WTC11 (cell line): Measurements from ENCODE around the gene APRT. TPM values are rescaled to one million over a fixed set of nuclear protein-coding genes. Genes with fewer than 3 reads are reported as not detected.

Experiments used
- ATAC-seq: fragments of 200-7000 bp; cut with Tn5 transposase; 2 replicates; pipeline ENCODE4 v1.10.0; 2021; ENCODE audit warnings: mild to moderate bottlenecking, moderate library complexity
- CTCF ChIA-PET: fragments of 300-600 bp; sonication (Branson Sonifier 250); formaldehyde crosslinking; loops from one replicate; lab custom pipeline; 2021; ENCODE audit warnings: antibody characterized with exemption; lab: Charles Lee
- POLR2A ChIA-PET: fragments of 350-600 bp; sonication (Branson Sonifier 250); formaldehyde crosslinking; loops from one replicate; lab custom pipeline; 2021; ENCODE audit warnings: antibody characterized with exemption; lab: Charles Lee
- DNase-seq: peaks from one replicate; pipeline ENCODE4 v3.0.0; 2021; ENCODE audit warnings: low spot score
- H3K27ac Mint-ChIP-seq: 2 replicates; pipeline ENCODE4 v1.8.0; 2021; ENCODE audit warnings: mixed read lengths
- H3K27me3 Mint-ChIP-seq: 2 replicates; pipeline ENCODE4 v1.8.0; 2021; ENCODE audit warnings: low read depth, mild to moderate bottlenecking, moderate library complexity, mixed read lengths
- H3K36me3 Mint-ChIP-seq: 2 replicates; pipeline ENCODE4 v1.8.0; 2021; ENCODE audit warnings: mixed read lengths
- H3K4me1 Mint-ChIP-seq: 2 replicates; pipeline ENCODE4 v1.8.0; 2022; ENCODE audit warnings: mixed read lengths
- H3K4me3 Mint-ChIP-seq: 2 replicates; pipeline ENCODE4 v1.8.0; 2021; ENCODE audit warnings: mild to moderate bottlenecking, moderate library complexity, mixed read lengths
- H3K9me3 Mint-ChIP-seq: 2 replicates; pipeline ENCODE4 v1.8.0; 2021; ENCODE audit warnings: mixed read lengths
- ELF4 ChIP-seq: sonication (generic); formaldehyde crosslinking; IDR thresholded peaks from 2 replicates; pipeline ENCODE4 v1.8.1; 2022; ENCODE audit warnings: low read depth, mild to moderate bottlenecking, moderate library complexity, missing genetic modification reagents
- ESRRA ChIP-seq: sonication (generic); formaldehyde crosslinking; IDR thresholded peaks from 2 replicates; pipeline ENCODE4 v1.8.1; 2022; ENCODE audit warnings: mild to moderate bottlenecking, missing genetic modification reagents, borderline replicate concordance
- ETV6 ChIP-seq: sonication (generic); formaldehyde crosslinking; IDR thresholded peaks from 2 replicates; pipeline ENCODE4 v1.8.1; 2022; ENCODE audit warnings: mild to moderate bottlenecking, missing genetic modification reagents
- FOXJ3 ChIP-seq: sonication (generic); formaldehyde crosslinking; IDR thresholded peaks from 2 replicates; pipeline ENCODE4 v1.9.0; 2021; ENCODE audit warnings: missing genetic modification reagents, mild to moderate bottlenecking, borderline replicate concordance
- GABPB1 ChIP-seq: sonication (generic); formaldehyde crosslinking; IDR thresholded peaks from 2 replicates; pipeline ENCODE4 v1.8.1; 2023; ENCODE audit warnings: mild to moderate bottlenecking, missing genetic modification reagents
- KAT7 ChIP-seq: sonication (generic); formaldehyde crosslinking; IDR thresholded peaks from 2 replicates; pipeline ENCODE4 v1.8.1; 2023; ENCODE audit warnings: missing genetic modification reagents, mild to moderate bottlenecking, borderline replicate concordance
- MXD4 ChIP-seq: fragments of 250-450 bp; sonication (Bioruptor Pico); IDR thresholded peaks from 2 replicates; pipeline ENCODE4 v1.8.0; 2021; ENCODE audit warnings: mild to moderate bottlenecking, moderate library complexity, borderline replicate concordance
- NR1H2 ChIP-seq: sonication (generic); formaldehyde crosslinking; IDR thresholded peaks from 2 replicates; pipeline ENCODE4 v1.9.0; 2021; ENCODE audit warnings: mild to moderate bottlenecking, moderate library complexity, missing genetic modification reagents
- RELA ChIP-seq: sonication (generic); formaldehyde crosslinking; IDR thresholded peaks from 2 replicates; pipeline ENCODE4 v1.8.1; 2022; ENCODE audit warnings: missing genetic modification reagents, mild to moderate bottlenecking, borderline replicate concordance
- RORB ChIP-seq: fragments of 250-450 bp; sonication (Bioruptor Pico); IDR thresholded peaks from 2 replicates; pipeline ENCODE4 v1.9.0; 2021; ENCODE audit warnings: mild to moderate bottlenecking
- SMAD4 ChIP-seq: sonication (generic); formaldehyde crosslinking; IDR thresholded peaks from 2 replicates; pipeline ENCODE4 v1.8.0; 2022; ENCODE audit warnings: mild to moderate bottlenecking, missing genetic modification reagents
- SP1 ChIP-seq: sonication (generic); formaldehyde crosslinking; conservative IDR thresholded peaks from 2 replicates; pipeline ENCODE4 v1.8.1; 2022; ENCODE audit warnings: missing genetic modification reagents
- ZNF121 ChIP-seq: sonication (generic); formaldehyde crosslinking; IDR thresholded peaks from 2 replicates; pipeline ENCODE4 v1.8.0; 2023; ENCODE audit warnings: missing genetic modification reagents
- ZNF219 ChIP-seq: sonication (generic); formaldehyde crosslinking; IDR thresholded peaks from 2 replicates; pipeline ENCODE4 v1.8.0; 2023; ENCODE audit warnings: missing genetic modification reagents, mild to moderate bottlenecking, borderline replicate concordance
- ZNF396 ChIP-seq: fragments of 250-450 bp; sonication (Bioruptor Pico); IDR thresholded peaks from 2 replicates; pipeline ENCODE4 v1.8.0; 2021; ENCODE audit warnings: mild to moderate bottlenecking, moderate library complexity, borderline replicate concordance
- ZNF423 ChIP-seq: fragments of 250-450 bp; sonication (Bioruptor Pico); IDR thresholded peaks from 2 replicates; pipeline ENCODE4 v2.1.2; 2022; ENCODE audit warnings: mild to moderate bottlenecking, moderate library complexity
- total RNA-seq: library from RNA; stranded (reverse); gene quantifications from 3 replicates; pipeline ENCODE4 v1.2.3, GENCODE V29; 2021
- TF ChIP-seq, protein P1 (sequence below): sonication (generic); formaldehyde crosslinking; IDR thresholded peaks from 2 replicates; pipeline ENCODE4 v1.8.1; 2023; ENCODE audit warnings: mild to moderate bottlenecking, missing genetic modification reagents
- TF ChIP-seq, protein P2 (sequence below): sonication (generic); formaldehyde crosslinking; IDR thresholded peaks from 2 replicates; pipeline ENCODE4 v1.8.0; 2022; ENCODE audit warnings: mild to moderate bottlenecking, missing genetic modification reagents
- TF ChIP-seq, protein P3 (sequence below): sonication (generic); formaldehyde crosslinking; IDR thresholded peaks from 2 replicates; pipeline ENCODE4 v1.8.1; 2023; ENCODE audit warnings: mild to moderate bottlenecking, missing genetic modification reagents, moderate library complexity
- TF ChIP-seq, protein P4 (sequence below): sonication (generic); formaldehyde crosslinking; IDR thresholded peaks from 2 replicates; pipeline ENCODE4 v1.8.1; 2023; ENCODE audit warnings: mild to moderate bottlenecking, moderate library complexity, missing genetic modification reagents
- TF ChIP-seq, protein P5 (sequence below): sonication (generic); formaldehyde crosslinking; IDR thresholded peaks from 2 replicates; pipeline ENCODE4 v1.8.0; 2023; ENCODE audit warnings: missing genetic modification reagents
- TF ChIP-seq, protein P6 (sequence below): fragments of 250-450 bp; sonication (Bioruptor Pico); IDR thresholded peaks from 2 replicates; pipeline ENCODE4 v1.9.0; 2021; ENCODE audit warnings: moderate library complexity, mild to moderate bottlenecking, inconsistent platforms, borderline replicate concordance
- TF ChIP-seq, protein P7 (sequence below): sonication (generic); formaldehyde crosslinking; IDR thresholded peaks from 2 replicates; pipeline ENCODE4 v1.8.1; 2022; ENCODE audit warnings: mild to moderate bottlenecking, moderate library complexity, missing genetic modification reagents
- TF ChIP-seq, protein P8 (sequence below): sonication (generic); formaldehyde crosslinking; IDR thresholded peaks from 2 replicates; pipeline ENCODE4 v1.8.1; 2022; ENCODE audit warnings: mild to moderate bottlenecking, missing genetic modification reagents, moderate library complexity, borderline replicate concordance
- TF ChIP-seq, protein P9 (sequence below): sonication (generic); formaldehyde crosslinking; IDR thresholded peaks from 2 replicates; pipeline ENCODE4 v1.8.0; 2022; ENCODE audit warnings: mild to moderate bottlenecking, missing genetic modification reagents

APRT gene
- total RNA-seq, 1 experiment from 2014 or later, result 288 TPM

DNA sequence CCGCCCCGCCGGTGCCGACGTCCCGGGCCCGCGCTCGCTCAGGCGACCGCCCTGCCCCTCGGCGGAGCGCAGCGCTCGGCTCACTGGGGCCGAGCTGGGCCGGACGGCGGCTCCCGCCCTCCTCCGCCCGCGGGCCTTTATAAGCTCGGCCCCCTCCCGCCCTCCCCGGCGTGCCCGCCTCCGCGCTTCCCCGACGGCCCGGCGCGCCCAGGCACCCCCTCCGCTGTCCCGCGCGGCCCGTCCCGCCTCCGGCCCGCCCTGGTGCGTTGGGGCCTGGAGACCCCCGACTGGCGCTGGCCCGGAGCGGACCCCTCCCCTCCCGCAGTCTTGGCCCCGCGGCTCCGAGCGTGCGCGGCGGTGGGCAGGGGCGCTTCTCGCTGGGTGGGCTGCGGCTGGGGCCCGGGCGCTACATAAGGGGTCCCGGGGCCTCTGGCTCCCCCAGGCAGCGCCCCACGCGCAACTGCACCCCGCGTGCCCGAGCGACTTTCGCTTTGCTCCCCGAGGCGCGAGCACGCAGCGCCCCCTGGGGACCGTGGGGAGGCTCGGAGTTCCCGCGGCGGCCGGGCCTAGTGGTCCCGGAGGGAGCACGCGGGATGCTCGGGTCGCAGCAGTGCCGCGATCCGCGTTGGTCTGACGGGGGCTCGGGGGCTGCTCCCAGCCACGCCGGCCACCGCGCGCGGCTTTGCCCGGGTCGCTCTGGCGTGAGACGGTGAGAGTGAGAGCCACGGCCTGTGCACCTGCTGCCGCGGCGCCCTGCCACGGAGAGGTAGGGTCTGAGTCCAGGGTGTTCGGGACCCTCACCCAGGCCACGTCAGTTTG is 26.4 kb downstream of the APRT start, which contains the start of gene PIEZO1:
Gene PIEZO1 (minus strand): TSS at position 115 of the 819 bp plus-strand sequence. CDS start 256 bp downstream, outside the sequence.
- no peaks in the 10 kb centered on the region for H3K9me3 Mint-ChIP-seq
- 0 out of 2 replicates have a peak, but pooled peaks cover 3% of the 10 kb centered on the region for H3K27me3 Mint-ChIP-seq
- peaks cover 16% of the 10 kb centered on the region for H3K4me1 Mint-ChIP-seq
- H3K36me3 Mint-ChIP-seq, result no peaks in the 10 kb centered on the region
- no peak within 1 kb of the TSS for H3K27ac Mint-ChIP-seq
- peak within 1 kb of the TSS; percentile 73 for H3K4me3 Mint-ChIP-seq
- CTCF ChIA-PET, result interaction anchor here (0.6 to 10.5 kb wide), 11 partner anchors 9 to 347 kb away, joined by 3 to 117 read pairs (median 8); partner anchors contain the start of gene APRT
- peak; percentile 53 for DNase-seq
- peak; percentile 40 for ATAC-seq
- POLR2A ChIA-PET, result interaction anchor here (0.5 to 1.1 kb wide), 3 partner anchors 16 to 108 kb away, joined by 3 to 4 read pairs (median 3); no protein-coding TSS in a partner anchor
- TF ChIP-seq, protein P1, sequence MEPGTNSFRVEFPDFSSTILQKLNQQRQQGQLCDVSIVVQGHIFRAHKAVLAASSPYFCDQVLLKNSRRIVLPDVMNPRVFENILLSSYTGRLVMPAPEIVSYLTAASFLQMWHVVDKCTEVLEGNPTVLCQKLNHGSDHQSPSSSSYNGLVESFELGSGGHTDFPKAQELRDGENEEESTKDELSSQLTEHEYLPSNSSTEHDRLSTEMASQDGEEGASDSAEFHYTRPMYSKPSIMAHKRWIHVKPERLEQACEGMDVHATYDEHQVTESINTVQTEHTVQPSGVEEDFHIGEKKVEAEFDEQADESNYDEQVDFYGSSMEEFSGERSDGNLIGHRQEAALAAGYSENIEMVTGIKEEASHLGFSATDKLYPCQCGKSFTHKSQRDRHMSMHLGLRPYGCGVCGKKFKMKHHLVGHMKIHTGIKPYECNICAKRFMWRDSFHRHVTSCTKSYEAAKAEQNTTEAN (CRISPR knock-in tag), result 0 out of 2 replicates have a peak, but pooled peaks have one; percentile 19
- peak; percentile 63 for TF ChIP-seq ZNF423 (CRISPR knock-in tag)
- TF ChIP-seq SMAD4 (CRISPR knock-in tag), result no peak
- TF ChIP-seq, protein P2, sequence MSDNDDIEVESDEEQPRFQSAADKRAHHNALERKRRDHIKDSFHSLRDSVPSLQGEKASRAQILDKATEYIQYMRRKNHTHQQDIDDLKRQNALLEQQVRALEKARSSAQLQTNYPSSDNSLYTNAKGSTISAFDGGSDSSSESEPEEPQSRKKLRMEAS, result peak; percentile 56; the same call in 1 of the 2 replicates
- TF ChIP-seq, protein P3, sequence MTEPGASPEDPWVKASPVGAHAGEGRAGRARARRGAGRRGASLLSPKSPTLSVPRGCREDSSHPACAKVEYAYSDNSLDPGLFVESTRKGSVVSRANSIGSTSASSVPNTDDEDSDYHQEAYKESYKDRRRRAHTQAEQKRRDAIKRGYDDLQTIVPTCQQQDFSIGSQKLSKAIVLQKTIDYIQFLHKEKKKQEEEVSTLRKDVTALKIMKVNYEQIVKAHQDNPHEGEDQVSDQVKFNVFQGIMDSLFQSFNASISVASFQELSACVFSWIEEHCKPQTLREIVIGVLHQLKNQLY, result no peak
- peak; percentile 20; the same call in 1 of the 2 replicates for TF ChIP-seq SP1
- TF ChIP-seq NR1H2 (CRISPR knock-in tag), result no peak
- TF ChIP-seq GABPB1, result peak; percentile 57; the same call in 1 of the 2 replicates
- no peak for TF ChIP-seq ZNF396 (CRISPR knock-in tag)
- TF ChIP-seq, protein P4, sequence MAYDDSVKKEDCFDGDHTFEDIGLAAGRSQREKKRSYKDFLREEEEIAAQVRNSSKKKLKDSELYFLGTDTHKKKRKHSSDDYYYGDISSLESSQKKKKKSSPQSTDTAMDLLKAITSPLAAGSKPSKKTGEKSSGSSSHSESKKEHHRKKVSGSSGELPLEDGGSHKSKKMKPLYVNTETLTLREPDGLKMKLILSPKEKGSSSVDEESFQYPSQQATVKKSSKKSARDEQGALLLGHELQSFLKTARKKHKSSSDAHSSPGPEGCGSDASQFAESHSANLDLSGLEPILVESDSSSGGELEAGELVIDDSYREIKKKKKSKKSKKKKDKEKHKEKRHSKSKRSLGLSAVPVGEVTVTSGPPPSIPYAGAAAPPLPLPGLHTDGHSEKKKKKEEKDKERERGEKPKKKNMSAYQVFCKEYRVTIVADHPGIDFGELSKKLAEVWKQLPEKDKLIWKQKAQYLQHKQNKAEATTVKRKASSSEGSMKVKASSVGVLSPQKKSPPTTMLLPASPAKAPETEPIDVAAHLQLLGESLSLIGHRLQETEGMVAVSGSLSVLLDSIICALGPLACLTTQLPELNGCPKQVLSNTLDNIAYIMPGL (CRISPR knock-in tag), result peak; percentile 95
- 0 out of 2 replicates have a peak, but pooled peaks have one; percentile 70 for TF ChIP-seq ZNF219 (CRISPR knock-in tag)
- TF ChIP-seq, protein P5, sequence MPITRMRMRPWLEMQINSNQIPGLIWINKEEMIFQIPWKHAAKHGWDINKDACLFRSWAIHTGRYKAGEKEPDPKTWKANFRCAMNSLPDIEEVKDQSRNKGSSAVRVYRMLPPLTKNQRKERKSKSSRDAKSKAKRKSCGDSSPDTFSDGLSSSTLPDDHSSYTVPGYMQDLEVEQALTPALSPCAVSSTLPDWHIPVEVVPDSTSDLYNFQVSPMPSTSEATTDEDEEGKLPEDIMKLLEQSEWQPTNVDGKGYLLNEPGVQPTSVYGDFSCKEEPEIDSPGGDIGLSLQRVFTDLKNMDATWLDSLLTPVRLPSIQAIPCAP, result 0 out of 2 replicates have a peak, but pooled peaks have one; percentile 40
- no peak for TF ChIP-seq ZNF121 (CRISPR knock-in tag)
- TF ChIP-seq RELA (CRISPR knock-in tag), result 0 out of 2 replicates have a peak, but pooled peaks have one; percentile 21
- TF ChIP-seq, protein P6, sequence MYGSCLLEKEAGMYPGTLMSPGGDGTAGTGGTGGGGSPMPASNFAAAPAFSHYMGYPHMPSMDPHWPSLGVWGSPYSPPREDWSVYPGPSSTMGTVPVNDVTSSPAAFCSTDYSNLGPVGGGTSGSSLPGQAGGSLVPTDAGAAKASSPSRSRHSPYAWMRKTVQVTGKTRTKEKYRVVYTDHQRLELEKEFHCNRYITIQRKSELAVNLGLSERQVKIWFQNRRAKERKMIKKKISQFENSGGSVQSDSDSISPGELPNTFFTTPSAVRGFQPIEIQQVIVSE, result no peak
- TF ChIP-seq FOXJ3 (CRISPR knock-in tag), result no peak
- TF ChIP-seq ESRRA, result peak; percentile 6; the same call in 1 of the 2 replicates
- TF ChIP-seq KAT7 (CRISPR knock-in tag), result no peak; the same call in 1 of the 2 replicates
- no peak for TF ChIP-seq MXD4 (CRISPR knock-in tag)
- TF ChIP-seq, protein P7, sequence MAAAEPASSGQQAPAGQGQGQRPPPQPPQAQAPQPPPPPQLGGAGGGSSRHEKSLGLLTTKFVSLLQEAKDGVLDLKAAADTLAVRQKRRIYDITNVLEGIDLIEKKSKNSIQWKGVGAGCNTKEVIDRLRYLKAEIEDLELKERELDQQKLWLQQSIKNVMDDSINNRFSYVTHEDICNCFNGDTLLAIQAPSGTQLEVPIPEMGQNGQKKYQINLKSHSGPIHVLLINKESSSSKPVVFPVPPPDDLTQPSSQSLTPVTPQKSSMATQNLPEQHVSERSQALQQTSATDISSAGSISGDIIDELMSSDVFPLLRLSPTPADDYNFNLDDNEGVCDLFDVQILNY (CRISPR knock-in tag), result peak; percentile 27; the same call in 1 of the 2 replicates
- TF ChIP-seq RORB, result no peak
- TF ChIP-seq, protein P8, sequence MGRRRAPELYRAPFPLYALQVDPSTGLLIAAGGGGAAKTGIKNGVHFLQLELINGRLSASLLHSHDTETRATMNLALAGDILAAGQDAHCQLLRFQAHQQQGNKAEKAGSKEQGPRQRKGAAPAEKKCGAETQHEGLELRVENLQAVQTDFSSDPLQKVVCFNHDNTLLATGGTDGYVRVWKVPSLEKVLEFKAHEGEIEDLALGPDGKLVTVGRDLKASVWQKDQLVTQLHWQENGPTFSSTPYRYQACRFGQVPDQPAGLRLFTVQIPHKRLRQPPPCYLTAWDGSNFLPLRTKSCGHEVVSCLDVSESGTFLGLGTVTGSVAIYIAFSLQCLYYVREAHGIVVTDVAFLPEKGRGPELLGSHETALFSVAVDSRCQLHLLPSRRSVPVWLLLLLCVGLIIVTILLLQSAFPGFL, result 0 out of 2 replicates have a peak, but pooled peaks have one; percentile 28
- peak; percentile 33; the same call in 1 of the 2 replicates for TF ChIP-seq ETV6 (CRISPR knock-in tag)
- 0 out of 2 replicates have a peak, but pooled peaks have one; percentile 21 for TF ChIP-seq ELF4 (CRISPR knock-in tag)
- TF ChIP-seq, protein P9, sequence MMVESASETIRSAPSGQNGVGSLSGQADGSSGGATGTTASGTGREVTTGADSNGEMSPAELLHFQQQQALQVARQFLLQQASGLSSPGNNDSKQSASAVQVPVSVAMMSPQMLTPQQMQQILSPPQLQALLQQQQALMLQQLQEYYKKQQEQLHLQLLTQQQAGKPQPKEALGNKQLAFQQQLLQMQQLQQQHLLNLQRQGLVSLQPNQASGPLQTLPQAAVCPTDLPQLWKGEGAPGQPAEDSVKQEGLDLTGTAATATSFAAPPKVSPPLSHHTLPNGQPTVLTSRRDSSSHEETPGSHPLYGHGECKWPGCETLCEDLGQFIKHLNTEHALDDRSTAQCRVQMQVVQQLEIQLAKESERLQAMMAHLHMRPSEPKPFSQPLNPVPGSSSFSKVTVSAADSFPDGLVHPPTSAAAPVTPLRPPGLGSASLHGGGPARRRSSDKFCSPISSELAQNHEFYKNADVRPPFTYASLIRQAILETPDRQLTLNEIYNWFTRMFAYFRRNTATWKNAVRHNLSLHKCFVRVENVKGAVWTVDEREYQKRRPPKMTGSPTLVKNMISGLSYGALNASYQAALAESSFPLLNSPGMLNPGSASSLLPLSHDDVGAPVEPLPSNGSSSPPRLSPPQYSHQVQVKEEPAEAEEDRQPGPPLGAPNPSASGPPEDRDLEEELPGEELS, result 0 out of 2 replicates have a peak, but pooled peaks have one; percentile 51
